Globus pallidus (tissue), 1 donor: ENCODE data around the gene FBXO48.

Source experiments
- DNase-seq: peaks from one replicate; pipeline ENCODE4 v3.0.0-alpha.2; 2015; ENCODE audit warnings: low spot score

FBXO48 gene

DNA sequence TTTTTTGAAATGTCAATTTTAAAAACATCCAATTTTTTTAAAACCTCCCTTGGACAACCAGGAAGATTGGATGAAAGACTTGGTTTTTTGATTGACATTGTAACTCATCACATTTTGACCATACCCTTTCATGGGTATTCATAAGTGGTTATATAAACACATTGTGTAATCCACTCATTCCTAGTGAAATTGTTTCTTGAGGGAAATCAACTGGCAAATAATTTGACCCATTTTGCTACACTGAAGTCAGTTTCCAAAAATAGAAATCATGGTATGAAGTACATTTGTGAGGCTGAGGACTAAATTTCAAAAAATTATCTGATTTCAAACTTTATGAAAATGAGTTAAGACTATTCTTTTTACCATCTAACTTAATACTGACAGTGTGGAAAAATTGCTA lies 31.5 kb downstream of the FBXO48 start:
- DNase-seq = no peak

- no peak for DNase-seq
These were observed 32.1 kb downstream of the FBXO48 start for GRCh38 chr2:68434981-68435380.

GRCh38 chr2:68432696-68433658 lies 34.1 kb downstream of the FBXO48 start:
- DNase-seq = no peak

- no peak for DNase-seq
These were observed 35.6 kb downstream of the FBXO48 start for GRCh38 chr2:68431316-68431972.

- DNase-seq = no peak
These were observed 37.7 kb downstream of the FBXO48 start for GRCh38 chr2:68429311-68429826.

- no peak for DNase-seq
These were observed 38.3 kb downstream of the FBXO48 start for GRCh38 chr2:68428746-68429145.

DNA sequence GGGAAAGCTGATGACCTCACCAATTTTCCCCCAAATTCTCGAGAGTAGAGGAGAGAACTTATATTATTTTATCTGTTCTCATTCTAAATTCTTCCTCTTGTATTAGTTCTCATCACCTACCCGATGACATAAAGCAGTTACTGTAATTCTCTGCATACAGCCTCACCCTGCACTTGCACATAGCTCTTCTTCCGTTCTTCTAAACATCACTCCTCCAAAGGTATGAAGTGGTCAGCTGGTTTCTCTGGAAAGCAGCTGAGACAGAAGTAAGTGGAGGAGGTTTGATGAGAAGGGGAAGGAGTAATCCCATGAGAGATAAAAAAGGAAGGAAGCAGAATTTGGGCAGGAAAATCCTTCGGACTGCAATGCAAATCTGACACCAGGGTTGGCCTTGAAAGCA lies 39.0 kb downstream of the FBXO48 start:
- DNase-seq = no peak

DNA sequence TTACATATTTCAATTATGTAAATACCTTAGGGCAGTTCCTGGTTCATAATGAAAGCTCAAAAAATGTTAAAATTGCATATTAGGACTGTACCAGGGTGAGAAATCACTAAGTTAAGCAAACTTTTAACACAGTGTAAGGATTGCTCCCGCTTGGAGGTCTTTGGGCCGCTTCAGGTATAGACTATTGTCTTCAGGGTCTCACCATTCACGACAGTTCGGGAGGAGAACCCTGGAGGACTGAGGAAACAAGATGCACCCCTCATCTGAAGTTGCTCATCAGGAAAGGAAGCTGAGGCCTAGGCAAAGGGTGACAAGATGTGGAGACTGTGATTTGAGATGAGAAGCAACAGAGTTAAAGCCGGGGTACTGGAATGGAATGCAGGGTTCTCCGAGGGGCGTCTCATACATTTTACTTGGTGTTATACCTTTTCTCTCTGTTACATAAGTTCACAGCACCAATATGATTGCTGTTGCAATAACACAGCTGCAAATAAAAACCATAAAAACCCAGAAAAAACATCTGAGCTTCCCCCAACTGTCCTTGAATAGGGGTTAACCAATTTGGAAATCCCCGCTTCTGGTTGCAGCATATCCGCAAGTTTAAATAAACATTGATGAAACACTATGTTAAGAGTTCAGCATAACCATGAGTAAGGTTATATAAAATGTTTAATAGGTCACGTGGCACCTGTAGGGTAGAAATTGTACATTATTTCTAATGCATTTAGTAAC lies 40.1 kb downstream of the FBXO48 start:
- DNase-seq = no peak

- no peak for DNase-seq
These were observed 40.6 kb downstream of the FBXO48 start for GRCh38 chr2:68426446-68426845.

- DNase-seq = no peak
These were observed 41.6 kb downstream of the FBXO48 start for GRCh38 chr2:68425503-68425902.

- no peak for DNase-seq
These were observed 43.0 kb downstream of the FBXO48 start for GRCh38 chr2:68423966-68424650.

- DNase-seq = no peak
These were observed 46.7 kb downstream of the FBXO48 start for GRCh38 chr2:68420254-68420910.

DNA sequence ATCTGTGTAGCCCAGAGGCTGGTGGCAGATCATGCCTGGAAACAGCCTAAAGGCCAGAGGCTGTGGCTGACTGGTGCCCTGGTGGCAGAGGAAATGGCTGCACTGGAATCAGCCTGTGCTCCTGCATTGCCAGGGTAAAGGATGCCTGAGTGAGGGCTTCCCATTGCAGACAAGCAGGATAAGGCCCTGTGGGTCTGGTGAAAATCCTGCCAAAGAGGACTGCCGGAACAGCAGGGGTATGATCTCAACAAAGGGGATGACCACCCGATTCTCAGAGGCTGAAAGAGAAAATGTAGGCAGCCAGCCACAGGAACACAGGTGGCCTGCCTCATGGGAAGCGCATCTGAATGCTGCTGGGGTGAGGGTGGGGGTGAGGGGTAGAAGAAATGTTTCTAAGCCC lies 48.2 kb downstream of the FBXO48 start:
- DNase-seq = no peak

DNA sequence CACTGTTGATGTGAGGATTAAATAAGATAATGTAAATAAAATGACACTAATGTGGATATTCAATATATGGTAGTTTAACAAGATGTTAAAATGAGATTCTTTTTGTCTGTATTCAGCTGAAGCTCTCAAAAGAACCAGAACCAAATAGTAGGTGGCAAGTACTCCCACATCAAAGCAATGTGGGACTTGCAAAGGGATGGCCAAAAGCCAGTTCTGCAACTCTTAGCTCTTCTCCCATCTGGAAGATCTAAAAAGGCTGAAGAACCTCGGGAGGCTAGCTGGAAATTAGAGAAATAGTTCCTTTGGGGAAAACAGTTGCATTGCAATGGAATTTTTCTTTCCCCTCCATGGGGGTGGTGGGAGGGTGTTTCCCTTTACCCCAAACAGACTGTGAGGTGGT lies 48.7 kb downstream of the FBXO48 start:
- no peak for DNase-seq

GRCh38 chr2:68417926-68418325 lies 49.2 kb downstream of the FBXO48 start:
- DNase-seq = no peak

DNA sequence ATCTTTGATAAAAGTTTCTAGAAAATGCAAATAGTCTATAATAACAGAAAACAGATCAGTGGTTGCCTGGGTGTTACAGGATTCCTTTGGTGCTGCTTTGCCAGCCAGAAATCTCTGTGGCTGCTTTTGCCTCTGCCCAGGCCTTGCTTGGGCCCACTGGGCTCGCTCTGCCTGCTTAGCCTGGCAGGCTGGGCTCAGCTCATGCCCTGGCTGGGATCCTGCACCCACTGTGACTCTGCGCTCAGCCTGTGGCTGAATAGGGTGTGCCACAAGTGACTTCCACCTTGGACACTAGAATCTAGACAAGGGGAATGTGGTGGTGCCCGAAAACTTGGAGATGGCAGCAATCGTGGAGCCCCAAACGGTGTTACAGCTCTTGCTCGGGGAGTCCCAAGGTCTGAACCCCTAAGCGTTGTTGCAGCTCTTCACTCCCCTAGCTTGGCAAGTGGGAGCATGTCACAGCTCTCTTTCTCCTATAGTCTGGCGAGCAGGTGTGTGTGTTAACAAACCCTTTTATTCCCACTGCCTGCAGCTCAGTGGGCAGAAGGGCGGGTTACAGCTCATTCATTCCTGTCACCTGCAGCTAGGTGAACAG lies 50.9 kb downstream of the FBXO48 start:
- no peak for DNase-seq

- no peak for DNase-seq
These were observed 51.6 kb downstream of the FBXO48 start for GRCh38 chr2:68415521-68415920.

GRCh38 chr2:68414876-68415275 lies 52.2 kb downstream of the FBXO48 start:
- no peak for DNase-seq

DNA sequence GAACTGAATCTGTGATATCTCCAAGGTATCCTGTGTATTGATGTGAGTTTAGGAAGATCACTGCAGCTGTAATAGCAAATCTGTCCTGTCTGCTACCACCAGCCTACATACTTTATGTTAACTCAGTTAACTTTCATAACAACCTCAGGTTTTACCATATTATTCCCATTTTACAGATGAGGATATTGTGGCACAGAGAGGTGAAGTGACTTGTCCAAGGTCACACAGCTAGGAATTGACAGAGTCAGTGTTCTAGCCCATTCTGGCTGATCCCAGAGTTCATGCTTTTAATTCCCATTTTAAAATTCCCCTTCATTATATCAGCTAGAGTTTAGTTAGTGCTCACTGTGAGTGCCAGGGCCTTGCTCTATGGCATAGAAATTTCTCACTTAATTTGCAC lies 52.6 kb downstream of the FBXO48 start:
- DNase-seq = no peak

GRCh38 chr2:68413466-68413865 lies 53.6 kb downstream of the FBXO48 start:
- no peak for DNase-seq
